ENCODE results near the gene PLP2. TPM values are rescaled to one million over a fixed set of nuclear protein-coding genes. Genes with fewer than 3 reads are reported as not detected.

PLP2 gene
- total RNA-seq, 2 donors from 2014 or later, result 47.8 to 64.8 TPM

GRCh38 chrX:49208399-49208798 is 36.7 kb downstream of the PLP2 start:
- no peak overlapping the region for H3K4me3 ChIP-seq
- no peaks in the 10 kb centered on the region for H3K27me3 ChIP-seq
- H3K27ac ChIP-seq, result no peak overlapping the region
- no peaks in the 10 kb centered on the region for H3K4me1 ChIP-seq
- H3K9me3 ChIP-seq, result no peaks in the 10 kb centered on the region
- no peaks in the 10 kb centered on the region for H3K36me3 ChIP-seq
- TF ChIP-seq, protein P1, sequence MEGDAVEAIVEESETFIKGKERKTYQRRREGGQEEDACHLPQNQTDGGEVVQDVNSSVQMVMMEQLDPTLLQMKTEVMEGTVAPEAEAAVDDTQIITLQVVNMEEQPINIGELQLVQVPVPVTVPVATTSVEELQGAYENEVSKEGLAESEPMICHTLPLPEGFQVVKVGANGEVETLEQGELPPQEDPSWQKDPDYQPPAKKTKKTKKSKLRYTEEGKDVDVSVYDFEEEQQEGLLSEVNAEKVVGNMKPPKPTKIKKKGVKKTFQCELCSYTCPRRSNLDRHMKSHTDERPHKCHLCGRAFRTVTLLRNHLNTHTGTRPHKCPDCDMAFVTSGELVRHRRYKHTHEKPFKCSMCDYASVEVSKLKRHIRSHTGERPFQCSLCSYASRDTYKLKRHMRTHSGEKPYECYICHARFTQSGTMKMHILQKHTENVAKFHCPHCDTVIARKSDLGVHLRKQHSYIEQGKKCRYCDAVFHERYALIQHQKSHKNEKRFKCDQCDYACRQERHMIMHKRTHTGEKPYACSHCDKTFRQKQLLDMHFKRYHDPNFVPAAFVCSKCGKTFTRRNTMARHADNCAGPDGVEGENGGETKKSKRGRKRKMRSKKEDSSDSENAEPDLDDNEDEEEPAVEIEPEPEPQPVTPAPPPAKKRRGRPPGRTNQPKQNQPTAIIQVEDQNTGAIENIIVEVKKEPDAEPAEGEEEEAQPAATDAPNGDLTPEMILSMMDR (IDR thresholded peaks at IDR 0.05), result no peak
- DNase-seq (ENCODE audit: low spot score), result no peak

- Histone ChIP-seq H3K36me3 (no peaks in the 10 kb centered on the region), H3K4me1 (no peaks in the 10 kb centered on the region), H3K4me3 (no peak overlapping the region), H3K9me3 (no peaks in the 10 kb centered on the region), H3K27ac (no peak overlapping the region), H3K27me3 (no peaks in the 10 kb centered on the region)
- DNase-seq (ENCODE audit: low spot score), result no peak
- TF ChIP-seq, protein P1 (IDR thresholded peaks at IDR 0.05), result no peak
Measured at GRCh38 chrX:49209434-49210251, 37.9 kb downstream of the PLP2 start.

DNA sequence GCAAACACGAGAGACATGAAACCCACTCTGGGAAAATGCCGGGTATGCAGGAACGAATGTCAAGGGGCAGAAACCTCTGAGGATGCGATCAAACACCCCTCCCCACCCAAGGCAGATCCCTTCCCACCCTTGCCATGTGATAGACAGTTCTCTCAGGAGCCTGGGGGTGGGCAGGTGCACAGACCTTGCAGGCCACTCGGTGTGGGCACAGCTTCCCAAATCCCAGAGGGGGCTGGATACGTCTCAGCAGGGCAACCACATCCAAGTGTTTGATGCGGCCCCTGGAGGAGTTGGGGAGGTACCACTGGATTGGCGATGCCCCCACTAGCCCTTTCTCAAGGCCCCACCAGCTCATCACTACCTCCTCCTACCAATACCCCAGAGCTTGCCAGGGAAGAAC is 38.7 kb downstream of the PLP2 start:
- no peaks in the 10 kb centered on the region for H3K9me3 ChIP-seq
- TF ChIP-seq, protein P1 (IDR thresholded peaks at IDR 0.05), result no peak
- no peaks in the 10 kb centered on the region for H3K4me1 ChIP-seq

DNA sequence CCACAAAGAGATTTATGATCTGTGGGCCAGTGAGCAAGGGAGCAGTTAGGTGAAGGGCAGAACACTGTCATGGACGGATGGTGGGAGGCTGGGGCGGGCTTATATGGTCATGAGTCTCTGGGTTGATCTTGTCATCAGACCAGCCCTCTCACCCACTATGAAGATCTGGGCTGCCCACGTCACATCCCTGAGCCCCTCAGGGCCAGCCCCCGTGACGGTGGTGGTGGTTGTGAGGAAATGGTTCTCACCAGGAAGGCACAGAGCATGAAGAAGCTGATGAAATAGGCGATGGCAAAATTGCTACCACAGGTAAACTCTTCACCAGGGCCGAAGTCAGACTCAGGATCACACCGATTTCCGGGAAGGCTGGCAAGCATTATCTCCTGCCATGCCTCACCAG is 39.4 kb downstream of the PLP2 start:
- TF ChIP-seq, protein P1 (IDR thresholded peaks at IDR 0.05), result no peak
- Histone ChIP-seq H3K9me3 (no peaks in the 10 kb centered on the region), H3K36me3 (no peaks in the 10 kb centered on the region), H3K27me3 (no peaks in the 10 kb centered on the region), H3K4me1 (no peaks in the 10 kb centered on the region), H3K4me3 (no peak overlapping the region), H3K27ac (no peak overlapping the region)
- no peak for DNase-seq (ENCODE audit: low spot score)

More for the DNA sequence above, 38.7 kb downstream of the PLP2 start:
- H3K36me3 ChIP-seq, result no peaks in the 10 kb centered on the region
- no peak overlapping the region for H3K4me3 ChIP-seq
- no peak overlapping the region for H3K27ac ChIP-seq
- DNase-seq (ENCODE audit: low spot score), result no peak
- no peaks in the 10 kb centered on the region for H3K27me3 ChIP-seq

DNA sequence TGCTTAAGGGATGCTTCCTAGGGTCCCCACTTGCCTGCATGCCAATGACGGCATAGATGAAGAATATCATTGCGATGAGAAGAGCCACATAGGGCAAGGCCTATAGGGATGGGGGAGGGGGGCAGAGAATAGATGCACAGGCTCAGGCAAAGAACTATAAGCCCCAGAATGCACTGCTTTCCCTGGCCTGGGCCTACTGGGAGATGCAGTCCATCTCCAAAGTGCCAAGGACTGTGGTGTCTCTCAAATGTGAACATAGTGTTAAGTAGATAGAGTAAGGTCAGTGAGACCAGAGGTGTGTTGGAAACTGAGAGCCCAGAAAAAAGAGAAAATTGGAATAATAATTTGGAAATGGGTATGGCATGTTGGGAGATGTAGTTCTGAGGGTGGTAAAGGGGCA is 40.5 kb downstream of the PLP2 start:
- TF ChIP-seq, protein P1 (IDR thresholded peaks at IDR 0.05), result no peak
- no peaks in the 10 kb centered on the region for H3K9me3 ChIP-seq
- no peak overlapping the region for H3K27ac ChIP-seq
- no peaks in the 10 kb centered on the region for H3K4me1 ChIP-seq
- H3K4me3 ChIP-seq, result no peak overlapping the region
- H3K36me3 ChIP-seq, result no peaks in the 10 kb centered on the region
- H3K27me3 ChIP-seq, result no peaks in the 10 kb centered on the region
- no peak for DNase-seq (ENCODE audit: low spot score)

DNA sequence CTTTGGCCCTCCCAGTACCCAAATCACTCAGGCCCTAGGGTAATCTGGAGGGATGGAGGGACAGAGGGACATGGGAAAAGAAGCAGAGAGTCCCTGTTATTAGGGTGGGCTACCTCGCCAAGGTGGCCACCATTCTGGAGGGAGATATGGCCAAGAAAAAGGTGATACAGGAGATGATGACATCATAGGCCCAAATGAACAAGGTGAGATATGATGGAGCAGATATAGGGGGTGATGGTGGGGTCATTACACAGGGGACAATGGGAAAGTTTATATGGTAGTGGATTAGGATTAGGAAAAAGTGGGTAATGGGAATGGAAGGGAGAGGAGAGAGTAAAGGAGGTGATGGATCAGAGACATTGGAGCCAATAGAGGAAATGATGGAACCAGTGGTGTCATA is 41.2 kb downstream of the PLP2 start:
- TF ChIP-seq, protein P1 (IDR thresholded peaks at IDR 0.05), result no peak
- H3K9me3 ChIP-seq, result no peaks in the 10 kb centered on the region
- DNase-seq (ENCODE audit: low spot score), result no peak
- no peak overlapping the region for H3K4me3 ChIP-seq
- H3K27ac ChIP-seq, result no peak overlapping the region
- no peaks in the 10 kb centered on the region for H3K27me3 ChIP-seq
- H3K36me3 ChIP-seq, result no peaks in the 10 kb centered on the region
- no peaks in the 10 kb centered on the region for H3K4me1 ChIP-seq

All from right atrium auricular region (tissue), 2 donors.